ENCODE measurements around the gene SMDT1. TPM values are rescaled to one million over a fixed set of nuclear protein-coding genes. Genes with fewer than 3 reads are reported as not detected.
A peak's percentile ranks its signal among the peaks of the same experiment; 100 is the strongest.

Gene SMDT1
- polyA plus RNA-seq, 1 of the 3 experiments (the other 2 are of a cell fraction) = 29.8 TPM

DNA sequence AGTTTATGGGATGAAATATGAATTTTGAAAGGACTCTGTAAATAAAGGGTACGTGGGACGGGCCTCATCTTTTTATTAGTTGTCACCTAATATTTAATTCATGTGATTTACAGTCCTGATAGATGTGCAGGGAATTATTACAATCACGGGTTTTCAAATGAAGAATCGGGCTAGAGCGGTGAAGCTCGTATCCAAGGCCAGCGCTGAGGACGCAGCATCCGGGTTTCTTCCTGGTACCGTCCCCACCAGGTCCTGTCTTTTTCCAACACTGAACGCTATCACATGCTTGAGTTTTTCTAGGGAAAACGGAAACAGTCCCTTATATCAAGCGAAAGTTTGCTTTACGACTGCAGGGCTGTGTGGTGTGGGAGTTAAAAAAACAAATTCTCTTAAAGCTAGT lies 787 bp downstream of the SMDT1 start:
- peak overlapping the region; percentile 84 for H2AFZ ChIP-seq (ENCODE audit: low read depth)
- H3K9me3 ChIP-seq = no peaks in the 10 kb centered on the region
- H4K20me1 ChIP-seq (ENCODE audit: insufficient read depth) = no peaks in the 10 kb centered on the region
- no peaks in the 10 kb centered on the region for H3F3A ChIP-seq (replicated peaks; ENCODE audit: insufficient read depth)
- H3K27ac ChIP-seq (ENCODE audit: low read depth in 2 of 2, low read length in 1 of 2) = peak overlapping the region; percentile 50 to 78; a peak in 3 of 4 replicates
- no peaks in the 10 kb centered on the region for H3K27me3 ChIP-seq (ENCODE audit: insufficient read depth)
- peaks cover 15% of the 10 kb centered on the region for H3K79me2 ChIP-seq (ENCODE audit: insufficient read depth)
- H3K9me2 ChIP-seq = no peaks in the 10 kb centered on the region
- CTCF ChIA-PET = interaction anchor here (1.2 to 1.8 kb wide), 2 partner anchors 10 to 364 kb away, joined by 3 to 13 read pairs; partner anchors contain the start of gene NDUFA6
- TF ChIP-seq MXI1 (IDR thresholded peaks at IDR 0.05; ENCODE audit: low read depth, low read length) = 0 out of 2 replicates have a peak, but pooled peaks have one; percentile 6
- no peak for TF ChIP-seq NFIC (IDR thresholded peaks at IDR 0.05; ENCODE audit: borderline replicate concordance)
- POLR2A ChIA-PET = interaction anchor here (1.5 kb wide), 1 partner anchor 10 kb away, joined by 8 read pairs; the partner anchor contains the start of gene NDUFA6
- H3K9ac ChIP-seq = peak overlapping the region; percentile 78; the same call in 1 of the 2 replicates
- peak; percentile 44 for DNase-seq
- peak overlapping the region; percentile 60 to 71 for H3K4me3 ChIP-seq (ENCODE audit: low read depth in 2 of 2, low read length in 1 of 2)
- peak overlapping the region; percentile 82 for H3K4me2 ChIP-seq
- 11% methylated on average over 12 of the region's 14 CpGs for WGBS (ENCODE audit: low lambda C conversion rate)
- H3K4me1 ChIP-seq (ENCODE audit: control insufficient read depth in 1 of 2, insufficient read depth in 2 of 2, low read depth in 1 of 2, low read length in 1 of 2) = peaks cover 0 to 8% of the 10 kb centered on the region in 2 experiments; a peak in 2 of 4 replicates
- H3K36me3 ChIP-seq (replicated peaks in 1 of 2; ENCODE audit: control insufficient read depth in 1 of 2, insufficient read depth in 2 of 2, low read length in 1 of 2) = no peaks in the 10 kb centered on the region

DNA sequence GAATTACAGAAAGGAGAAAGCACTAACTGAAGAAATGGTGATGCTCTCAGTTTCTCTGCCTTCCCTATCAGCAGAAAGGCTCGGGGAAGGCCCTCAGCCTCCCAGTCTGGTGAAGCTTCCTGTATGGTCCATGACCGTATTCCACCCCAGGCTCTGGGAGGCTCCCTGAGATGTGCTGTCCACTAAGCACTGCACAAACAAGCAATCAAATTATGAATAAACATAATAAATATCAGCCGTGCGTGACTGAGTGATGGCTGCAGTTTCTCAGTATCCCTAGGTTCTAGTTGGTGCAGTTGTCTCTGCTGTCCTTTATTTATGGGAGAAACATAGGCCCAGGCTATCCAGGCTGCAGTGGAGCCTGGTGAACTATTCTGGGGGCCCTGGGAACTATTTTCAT lies 3.6 kb downstream of the SMDT1 start:
- no peak overlapping the region for H3K9ac ChIP-seq
- no peak overlapping the region for H3K4me2 ChIP-seq
- H3K9me2 ChIP-seq = no peaks in the 10 kb centered on the region
- H3K9me3 ChIP-seq = no peaks in the 10 kb centered on the region
- H2AFZ ChIP-seq (ENCODE audit: low read depth) = no peak overlapping the region
- no peaks in the 10 kb centered on the region for H4K20me1 ChIP-seq (ENCODE audit: insufficient read depth)
- no peak for DNase-seq
- peaks cover 8 to 14% of the 10 kb centered on the region in 2 experiments for H3K36me3 ChIP-seq (replicated peaks in 1 of 2; ENCODE audit: control insufficient read depth in 1 of 2, insufficient read depth in 2 of 2, low read length in 1 of 2)
- no peaks in the 10 kb centered on the region for H3K27me3 ChIP-seq (ENCODE audit: insufficient read depth)
- H3K27ac ChIP-seq (ENCODE audit: low read depth in 2 of 2, low read length in 1 of 2) = no peak overlapping the region
- ChIA-PET POLR2A (no interaction called here), CTCF (no interaction called here)
- no peak overlapping the region for H3K4me3 ChIP-seq (ENCODE audit: low read depth in 2 of 2, low read length in 1 of 2)
- no peak for TF ChIP-seq EP300 (IDR thresholded peaks at IDR 0.05; ENCODE audit: borderline replicate concordance in 1 of 2, low read depth in 1 of 2, low read length in 1 of 2)
- no peak for TF ChIP-seq RXRA (IDR thresholded peaks at IDR 0.05; ENCODE audit: borderline replicate concordance, low read depth)
- TF ChIP-seq, protein P1, sequence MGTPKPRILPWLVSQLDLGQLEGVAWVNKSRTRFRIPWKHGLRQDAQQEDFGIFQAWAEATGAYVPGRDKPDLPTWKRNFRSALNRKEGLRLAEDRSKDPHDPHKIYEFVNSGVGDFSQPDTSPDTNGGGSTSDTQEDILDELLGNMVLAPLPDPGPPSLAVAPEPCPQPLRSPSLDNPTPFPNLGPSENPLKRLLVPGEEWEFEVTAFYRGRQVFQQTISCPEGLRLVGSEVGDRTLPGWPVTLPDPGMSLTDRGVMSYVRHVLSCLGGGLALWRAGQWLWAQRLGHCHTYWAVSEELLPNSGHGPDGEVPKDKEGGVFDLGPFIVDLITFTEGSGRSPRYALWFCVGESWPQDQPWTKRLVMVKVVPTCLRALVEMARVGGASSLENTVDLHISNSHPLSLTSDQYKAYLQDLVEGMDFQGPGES (IDR thresholded peaks at IDR 0.05; ENCODE audit: low read depth, low read length) = no peak
- TF ChIP-seq, protein P2, sequence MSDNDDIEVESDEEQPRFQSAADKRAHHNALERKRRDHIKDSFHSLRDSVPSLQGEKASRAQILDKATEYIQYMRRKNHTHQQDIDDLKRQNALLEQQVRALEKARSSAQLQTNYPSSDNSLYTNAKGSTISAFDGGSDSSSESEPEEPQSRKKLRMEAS (IDR thresholded peaks at IDR 0.05; ENCODE audit: low read depth) = no peak
- no peak for TF ChIP-seq JUND (IDR thresholded peaks at IDR 0.05)
- TF ChIP-seq FOXM1 (IDR thresholded peaks at IDR 0.05; ENCODE audit: low read depth) = no peak
- TF ChIP-seq MXI1 (IDR thresholded peaks at IDR 0.05; ENCODE audit: low read depth, low read length) = no peak
- no peak for TF ChIP-seq YY1 (IDR thresholded peaks at IDR 0.05; ENCODE audit: low read depth)
- TF ChIP-seq, protein P3, sequence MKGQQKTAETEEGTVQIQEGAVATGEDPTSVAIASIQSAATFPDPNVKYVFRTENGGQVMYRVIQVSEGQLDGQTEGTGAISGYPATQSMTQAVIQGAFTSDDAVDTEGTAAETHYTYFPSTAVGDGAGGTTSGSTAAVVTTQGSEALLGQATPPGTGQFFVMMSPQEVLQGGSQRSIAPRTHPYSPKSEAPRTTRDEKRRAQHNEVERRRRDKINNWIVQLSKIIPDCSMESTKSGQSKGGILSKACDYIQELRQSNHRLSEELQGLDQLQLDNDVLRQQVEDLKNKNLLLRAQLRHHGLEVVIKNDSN (IDR thresholded peaks at IDR 0.05; ENCODE audit: borderline replicate concordance, low read depth) = no peak
- TF ChIP-seq EZH2phosphoT487 (IDR thresholded peaks at IDR 0.05; ENCODE audit: borderline replicate concordance, low read depth) = no peak
- no peak for TF ChIP-seq ELF1 (IDR thresholded peaks at IDR 0.05)
- TF ChIP-seq, protein P4, sequence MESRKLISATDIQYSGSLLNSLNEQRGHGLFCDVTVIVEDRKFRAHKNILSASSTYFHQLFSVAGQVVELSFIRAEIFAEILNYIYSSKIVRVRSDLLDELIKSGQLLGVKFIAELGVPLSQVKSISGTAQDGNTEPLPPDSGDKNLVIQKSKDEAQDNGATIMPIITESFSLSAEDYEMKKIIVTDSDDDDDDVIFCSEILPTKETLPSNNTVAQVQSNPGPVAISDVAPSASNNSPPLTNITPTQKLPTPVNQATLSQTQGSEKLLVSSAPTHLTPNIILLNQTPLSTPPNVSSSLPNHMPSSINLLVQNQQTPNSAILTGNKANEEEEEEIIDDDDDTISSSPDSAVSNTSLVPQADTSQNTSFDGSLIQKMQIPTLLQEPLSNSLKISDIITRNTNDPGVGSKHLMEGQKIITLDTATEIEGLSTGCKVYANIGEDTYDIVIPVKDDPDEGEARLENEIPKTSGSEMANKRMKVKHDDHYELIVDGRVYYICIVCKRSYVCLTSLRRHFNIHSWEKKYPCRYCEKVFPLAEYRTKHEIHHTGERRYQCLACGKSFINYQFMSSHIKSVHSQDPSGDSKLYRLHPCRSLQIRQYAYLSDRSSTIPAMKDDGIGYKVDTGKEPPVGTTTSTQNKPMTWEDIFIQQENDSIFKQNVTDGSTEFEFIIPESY (IDR thresholded peaks at IDR 0.05; ENCODE audit: borderline replicate concordance, low read depth) = no peak
- no peak for TF ChIP-seq SIN3A (IDR thresholded peaks at IDR 0.05; ENCODE audit: borderline replicate concordance, low read depth, low read length)
- TF ChIP-seq, protein P5, sequence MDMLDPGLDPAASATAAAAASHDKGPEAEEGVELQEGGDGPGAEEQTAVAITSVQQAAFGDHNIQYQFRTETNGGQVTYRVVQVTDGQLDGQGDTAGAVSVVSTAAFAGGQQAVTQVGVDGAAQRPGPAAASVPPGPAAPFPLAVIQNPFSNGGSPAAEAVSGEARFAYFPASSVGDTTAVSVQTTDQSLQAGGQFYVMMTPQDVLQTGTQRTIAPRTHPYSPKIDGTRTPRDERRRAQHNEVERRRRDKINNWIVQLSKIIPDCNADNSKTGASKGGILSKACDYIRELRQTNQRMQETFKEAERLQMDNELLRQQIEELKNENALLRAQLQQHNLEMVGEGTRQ (IDR thresholded peaks at IDR 0.05; ENCODE audit: borderline replicate concordance, low read depth, low read length) = no peak
- no peak for TF ChIP-seq TAF1 (IDR thresholded peaks at IDR 0.05; ENCODE audit: borderline replicate concordance, low read depth, low read length)
- TF ChIP-seq NFIC (IDR thresholded peaks at IDR 0.05; ENCODE audit: borderline replicate concordance) = no peak
- TF ChIP-seq FOSL2 (IDR thresholded peaks at IDR 0.05; ENCODE audit: borderline replicate concordance, low read depth) = no peak
- TF ChIP-seq CHD2 (IDR thresholded peaks at IDR 0.05; ENCODE audit: low read length, partially characterized antibody) = no peak
- no peak for TF ChIP-seq GABPA (IDR thresholded peaks at IDR 0.05; ENCODE audit: low read depth)
- H3F3A ChIP-seq (replicated peaks; ENCODE audit: insufficient read depth) = no peaks in the 10 kb centered on the region
- H3K79me2 ChIP-seq (ENCODE audit: insufficient read depth) = peaks cover 26% of the 10 kb centered on the region
- H3K4me1 ChIP-seq (ENCODE audit: control insufficient read depth in 1 of 2, insufficient read depth in 2 of 2, low read depth in 1 of 2, low read length in 1 of 2) = peaks cover 0 to 8% of the 10 kb centered on the region in 2 experiments; a peak in 2 of 4 replicates
- WGBS (ENCODE audit: low lambda C conversion rate) = 76% methylated on average over 3 of the region's 4 CpGs

Measured in SK-N-SH (cell line).